NCI-H1417 (cell line): Measurements from ENCODE around the gene COG5.

Source experiments
- DNase-seq, 3 experiments: peaks; one replicate each; lab custom pipeline; 2025; lab: John Stamatoyannopoulos, UW

Gene COG5

DNA sequence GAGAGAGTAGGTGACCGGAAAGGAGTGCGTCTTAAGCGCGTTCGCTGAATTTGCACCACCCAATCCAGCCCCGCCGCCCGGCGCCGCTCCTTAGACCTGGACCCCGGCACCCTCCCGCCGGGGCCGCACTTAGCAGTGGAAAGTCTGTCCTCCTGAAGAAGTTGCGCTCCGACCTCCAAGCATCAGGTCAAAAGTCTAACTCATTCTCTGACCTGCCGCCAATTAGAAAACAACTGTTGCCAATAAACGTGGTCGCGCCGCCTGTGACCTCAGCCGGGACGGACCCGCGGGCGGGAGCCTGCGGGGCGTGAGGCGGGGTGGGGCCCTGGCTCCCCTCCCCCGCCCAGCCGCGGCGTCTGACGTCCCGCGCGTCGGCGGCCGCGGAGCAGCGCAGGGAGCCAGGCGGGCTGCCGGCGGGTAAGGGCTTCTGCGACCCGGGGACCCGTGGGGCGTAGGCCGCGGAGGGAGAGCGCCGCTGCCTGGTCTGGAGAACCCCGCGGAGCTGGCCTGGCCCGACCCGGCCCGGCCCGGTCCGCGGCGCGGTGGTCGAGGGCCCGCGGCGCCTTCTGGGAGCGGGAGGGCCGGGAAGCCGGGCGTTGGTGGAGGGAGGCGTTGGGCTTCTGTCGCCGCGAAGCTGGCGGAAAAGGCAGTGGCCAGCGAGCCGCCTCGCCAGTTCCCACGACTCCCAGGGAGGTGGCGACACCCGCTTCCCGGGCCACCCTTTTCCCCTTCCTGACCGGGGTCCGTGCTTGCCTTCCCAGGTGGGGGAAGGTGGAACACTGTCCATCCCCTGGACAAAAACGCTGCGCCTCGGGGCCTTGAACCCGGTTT, 16.4 kb upstream of the COG5 start, which contains the start of gene BCAP29:
Gene BCAP29, plus strand, starts transcription at position 362 of the 831 bp plus-strand sequence. CDS start 527 bp downstream, outside the sequence.
- peak; percentile 70 to 98 (median 93) for DNase-seq

- no peak for DNase-seq
These were observed 15.8 kb upstream of the COG5 start for GRCh38 chr7:107579554-107579884.

GRCh38 chr7:107573537-107573936, 9.8 kb upstream of the COG5 start:
- no peak for DNase-seq

- no peak for DNase-seq
These were observed 6.6 kb upstream of the COG5 start for GRCh38 chr7:107570298-107570697.

DNA sequence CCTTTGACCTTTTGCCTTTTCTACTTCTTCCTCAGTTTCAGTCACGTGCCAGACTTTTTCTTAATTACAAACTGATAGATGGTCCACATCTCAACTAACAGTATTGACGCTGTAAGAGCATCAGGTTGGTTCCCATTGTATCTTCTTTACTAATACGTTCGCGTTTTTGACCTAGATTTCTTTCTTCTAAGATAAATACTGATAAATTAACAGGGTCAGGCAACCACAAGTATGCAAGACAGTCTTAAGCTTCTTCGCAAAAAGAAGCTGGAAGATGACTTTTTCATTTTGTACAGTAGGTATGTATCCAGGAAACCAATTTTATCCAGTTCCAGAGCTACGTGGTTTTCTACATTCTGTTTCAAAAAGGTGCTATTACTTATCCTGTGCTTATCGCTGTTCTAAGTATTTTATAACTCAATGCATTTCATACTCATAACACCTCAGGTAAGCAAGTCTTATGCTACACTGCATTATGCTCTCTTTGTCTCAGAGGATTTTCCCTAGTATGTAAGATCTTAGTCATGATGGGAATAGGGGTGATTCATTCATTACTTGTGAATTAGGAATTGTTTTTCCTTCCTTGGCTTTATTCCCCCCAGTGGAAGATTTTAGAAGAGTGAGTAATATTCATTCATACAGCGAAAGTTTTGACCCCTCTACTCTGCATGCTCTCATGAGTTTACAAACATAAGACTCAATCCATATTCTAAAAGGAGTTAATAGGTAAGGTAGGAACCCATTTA, 1.0 kb upstream of the COG5 start:
- no peak for DNase-seq

- DNase-seq: peak in 2 of 3 experiments; percentile 28 to 91
These were observed 492 bp downstream of the COG5 start for GRCh38 chr7:107563081-107563774.

- no peak for DNase-seq
These were observed 2.7 kb downstream of the COG5 start for GRCh38 chr7:107560898-107561516.

GRCh38 chr7:107559864-107560263, 3.9 kb downstream of the COG5 start:
- DNase-seq: no peak

- DNase-seq: no peak
These were observed 7.8 kb downstream of the COG5 start for GRCh38 chr7:107555893-107556292.

- no peak for DNase-seq
These were observed 11.8 kb downstream of the COG5 start for GRCh38 chr7:107551936-107552335.

GRCh38 chr7:107544848-107545591, 18.7 kb downstream of the COG5 start:
- DNase-seq: no peak

DNA sequence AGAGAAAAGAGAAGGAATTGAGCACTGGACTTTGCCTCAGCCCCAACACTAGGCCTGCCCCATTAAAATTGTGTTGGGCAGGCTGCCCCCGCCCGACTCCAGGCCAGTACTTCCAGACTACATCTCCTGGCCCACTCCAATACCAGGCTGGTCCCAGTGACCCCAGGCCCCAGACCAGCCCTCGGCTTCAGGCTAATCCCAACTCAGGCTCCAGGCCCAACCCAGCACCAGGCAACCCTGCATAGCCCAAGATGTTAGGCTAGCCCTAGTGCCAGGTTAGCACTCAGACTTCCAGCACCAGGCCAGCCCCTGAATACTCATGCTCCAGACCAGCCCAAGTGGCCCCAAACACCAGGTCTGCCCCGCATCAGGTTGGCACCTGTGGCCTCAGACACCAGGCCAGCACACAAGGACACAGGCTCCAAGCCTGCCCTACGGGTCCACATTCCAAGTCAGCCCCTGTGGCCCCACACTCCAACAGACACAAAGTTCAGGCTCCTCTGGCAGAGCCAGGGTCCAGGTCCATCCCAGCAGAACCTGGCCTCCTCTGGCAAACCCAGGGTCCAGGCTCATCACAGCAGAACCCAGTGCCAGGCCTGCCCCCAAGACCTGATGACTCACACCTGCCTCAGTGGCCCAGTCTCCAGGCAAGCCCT, 20.3 kb downstream of the COG5 start:
- no peak for DNase-seq

GRCh38 chr7:107538001-107538400, 25.7 kb downstream of the COG5 start:
- DNase-seq: peak; percentile 53 to 93 (median 74)

GRCh38 chr7:107537228-107537627, 26.5 kb downstream of the COG5 start:
- peak in 1 of 3 experiments; percentile 52 for DNase-seq

DNA sequence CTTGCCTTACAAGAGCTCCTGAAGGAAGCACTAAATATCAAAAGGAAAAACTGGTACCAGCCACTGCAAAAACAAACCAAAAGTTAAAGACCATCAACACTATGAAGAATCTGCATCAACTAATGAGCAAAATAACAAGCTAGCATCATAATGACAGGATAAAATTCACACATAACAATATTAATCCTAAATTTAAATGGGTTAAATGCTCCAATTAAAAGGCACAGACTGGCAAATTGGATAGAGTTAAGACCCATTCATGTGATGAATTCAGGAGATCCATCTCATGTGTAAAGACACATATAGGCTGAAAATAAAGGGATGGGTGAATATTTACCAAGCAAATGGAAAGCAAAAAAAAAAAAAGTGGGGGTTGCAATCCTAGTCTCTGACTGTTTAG, 29.6 kb downstream of the COG5 start:
- DNase-seq: no peak

GRCh38 chr7:107530751-107531150, 33.0 kb downstream of the COG5 start:
- no peak for DNase-seq

- DNase-seq: no peak
These were observed 35.3 kb downstream of the COG5 start for GRCh38 chr7:107528461-107528860.

DNA sequence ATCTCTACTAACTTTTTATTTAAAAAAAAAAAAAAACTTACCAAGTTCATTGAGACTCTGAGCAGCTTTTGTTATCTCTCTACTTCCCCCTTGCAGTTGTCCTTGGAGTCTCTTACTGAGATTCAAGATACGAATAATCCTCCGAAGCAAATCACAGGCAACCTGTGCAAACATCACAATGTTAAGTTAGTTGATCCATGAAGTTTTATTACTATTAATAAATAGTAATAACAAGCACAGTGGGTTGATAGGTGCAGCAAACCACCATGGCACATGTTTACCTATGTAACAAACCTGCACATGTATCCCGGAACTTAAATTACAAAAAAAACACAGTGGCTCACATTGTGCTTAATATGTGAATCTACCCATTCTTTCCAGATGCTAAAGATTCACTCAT, 36.5 kb downstream of the COG5 start:
- DNase-seq: no peak

DNA sequence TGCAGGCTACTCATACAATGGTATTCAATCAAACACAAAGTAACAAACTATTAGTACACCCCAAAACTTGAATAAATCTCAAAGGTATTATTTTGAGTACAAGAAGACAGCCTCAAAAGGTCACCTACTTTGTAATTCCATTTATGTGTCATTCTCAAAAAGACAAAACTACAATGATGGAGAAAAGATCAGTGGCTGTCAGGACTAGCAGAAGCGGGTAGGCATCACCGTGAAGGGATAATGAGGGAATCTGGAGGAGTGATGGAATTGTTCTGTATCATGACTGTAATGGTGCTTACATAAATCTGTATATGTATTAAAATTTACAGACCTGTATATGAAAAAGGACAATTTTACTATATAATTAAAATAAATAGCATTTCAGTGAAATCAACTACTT, 37.0 kb downstream of the COG5 start:
- DNase-seq: no peak

GRCh38 chr7:107506674-107507339, 56.9 kb downstream of the COG5 start:
- DNase-seq: peak in 1 of 3 experiments; percentile 64
